DOHH2 (cell line): ENCODE data around the gene RABGAP1.

Experiments used
- H3F3A ChIP-seq: fragments of 200-600 bp; sonication (generic), shearing (Covaris generic); 2 replicates; pipeline ENCODE4 v1.6.0; 2016; ENCODE audit warnings: antibody characterized with exemption, mild to moderate bottlenecking; ENCODE audit not compliant: control insufficient read depth, insufficient read depth
- H3K27ac ChIP-seq: fragments of 200-600 bp; sonication (generic); 2 replicates; pipeline ENCODE4 v1.5.1; 2014; ENCODE audit warnings: low read depth, mild to moderate bottlenecking, low read length, moderate library complexity
- H3K27me3 ChIP-seq: fragments of 200-600 bp; sonication (generic); 2 replicates; pipeline ENCODE4 v1.6.1; 2014; ENCODE audit warnings: mild to moderate bottlenecking, low read length, mixed read lengths; ENCODE audit not compliant: control insufficient read depth
- H3K36me3 ChIP-seq: fragments of 200-600 bp; sonication (generic); 2 replicates; pipeline ENCODE4 v1.6.1; 2014; ENCODE audit warnings: mild to moderate bottlenecking, low read length, moderate library complexity, mixed read lengths; ENCODE audit not compliant: control insufficient read depth
- H3K4me1 ChIP-seq: fragments of 200-600 bp; sonication (generic); 2 replicates; pipeline ENCODE4 v1.6.1; 2014; ENCODE audit warnings: mild to moderate bottlenecking, low read length, mixed read lengths; ENCODE audit not compliant: control insufficient read depth
- H3K4me2 ChIP-seq: fragments of 200-600 bp; sonication (generic); 2 replicates; pipeline ENCODE4 v1.6.0; 2014; ENCODE audit warnings: mild to moderate bottlenecking, low read length, moderate library complexity
- H3K4me3 ChIP-seq: fragments of 200-600 bp; sonication (generic); 2 replicates; pipeline ENCODE4 v1.5.1; 2014; ENCODE audit warnings: mild to moderate bottlenecking, low read length, mixed read lengths
- H3K79me2 ChIP-seq: fragments of 200-600 bp; sonication (generic); 2 replicates; pipeline ENCODE4 v1.6.1; 2014; ENCODE audit warnings: mild to moderate bottlenecking, low read length, mixed read lengths; ENCODE audit not compliant: control insufficient read depth
- H3K9me2 ChIP-seq: fragments of 200-600 bp; sonication (generic); replicated peaks from 2 replicates; pipeline ENCODE4 v1.6.1; 2014; ENCODE audit warnings: mild to moderate bottlenecking, low read length, mixed read lengths; ENCODE audit not compliant: control insufficient read depth
- H3K9me3 ChIP-seq: fragments of 200-600 bp; sonication (generic); 2 replicates; pipeline ENCODE4 v1.6.1; 2014; ENCODE audit warnings: antibody characterized with exemption, low read length, mixed read lengths; ENCODE audit not compliant: control insufficient read depth, insufficient read depth
- H4K20me1 ChIP-seq: fragments of 200-600 bp; sonication (generic); 2 replicates; pipeline ENCODE4 v1.6.0; 2014; ENCODE audit warnings: low read depth, mild to moderate bottlenecking, antibody characterized with exemption, low read length, moderate library complexity; ENCODE audit not compliant: control insufficient read depth, insufficient read depth
- CTCF ChIP-seq: fragments of 200-600 bp; sonication (generic); IDR thresholded peaks from one replicate; pipeline ENCODE4 v1.5.1; 2014; ENCODE audit warnings: antibody characterized with exemption, mild to moderate bottlenecking, low read depth, low read length; ENCODE audit not compliant: poor library complexity, severe bottlenecking
- EZH2phosphoT487 ChIP-seq: fragments of 200-600 bp; sonication (generic); IDR thresholded peaks from 2 replicates; pipeline ENCODE4 v1.6.1; 2017; ENCODE audit warnings: borderline replicate concordance, mild to moderate bottlenecking, antibody characterized with exemption, low read length, moderate library complexity, mixed read lengths

RABGAP1 gene

GRCh38 chr9:123102375-123103113 is 161.7 kb downstream of the RABGAP1 start:
- H3K27me3 ChIP-seq: no peaks in the 10 kb centered on the region
- H3K27ac ChIP-seq: no peak overlapping the region; the same call in 1 of the 2 replicates
- peaks cover 91% of the 10 kb centered on the region for H3K36me3 ChIP-seq

GRCh38 chr9:123104807-123105206 is 164.0 kb downstream of the RABGAP1 start:
- H3K4me2 ChIP-seq: no peak overlapping the region
- H3K36me3 ChIP-seq: peaks cover 92% of the 10 kb centered on the region
- peaks cover 3% of the 10 kb centered on the region; the same call in 1 of the 2 replicates for H3K4me1 ChIP-seq
- no peaks in the 10 kb centered on the region for H3K9me3 ChIP-seq
- peaks cover 39% of the 10 kb centered on the region for H3F3A ChIP-seq
- no peak overlapping the region for H3K4me3 ChIP-seq
- H3K27me3 ChIP-seq: no peaks in the 10 kb centered on the region
- H3K27ac ChIP-seq: no peak overlapping the region
- 0 out of 2 replicates have a peak, but pooled peaks cover 7% of the 10 kb centered on the region for H4K20me1 ChIP-seq
- H3K79me2 ChIP-seq: no peaks in the 10 kb centered on the region; the same call in 1 of the 2 replicates
- H3K9me2 ChIP-seq: no peaks in the 10 kb centered on the region
- TF ChIP-seq CTCF (no peak), EZH2phosphoT487 (no peak)

More at GRCh38 chr9:123102375-123103113, 161.7 kb downstream of the RABGAP1 start:
- TF ChIP-seq CTCF: peak; percentile 55
- no peak for TF ChIP-seq EZH2phosphoT487
- no peaks in the 10 kb centered on the region for H3K9me3 ChIP-seq
- H3K4me3 ChIP-seq: no peak overlapping the region
- peaks cover 3% of the 10 kb centered on the region; the same call in 1 of the 2 replicates for H3K4me1 ChIP-seq
- H3F3A ChIP-seq: peaks cover 46% of the 10 kb centered on the region
- no peaks in the 10 kb centered on the region; the same call in 1 of the 2 replicates for H3K79me2 ChIP-seq
- H3K9me2 ChIP-seq: no peaks in the 10 kb centered on the region
- 0 out of 2 replicates have a peak, but pooled peaks cover 7% of the 10 kb centered on the region for H4K20me1 ChIP-seq
- no peak overlapping the region for H3K4me2 ChIP-seq

DNA sequence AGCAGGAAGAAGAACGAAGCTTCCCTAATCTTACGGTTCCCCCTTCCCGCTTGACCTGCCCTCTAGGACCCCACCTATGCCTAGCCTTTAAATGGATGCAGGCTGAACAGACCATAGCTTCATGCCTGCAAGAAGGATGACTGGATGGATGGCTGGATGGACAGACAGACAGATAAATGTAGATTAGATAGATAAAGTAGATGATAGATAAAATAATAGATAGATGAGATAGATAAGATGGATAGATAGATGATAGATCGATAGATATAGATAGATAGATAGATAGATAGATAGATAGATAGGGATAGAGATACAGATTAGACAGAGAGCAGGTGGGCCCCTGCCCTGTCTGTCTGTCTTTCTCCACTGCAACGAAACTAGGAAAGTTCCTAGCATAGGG is 164.7 kb downstream of the RABGAP1 start:
- Histone ChIP-seq H4K20me1 (0 out of 2 replicates have a peak, but pooled peaks cover 7% of the 10 kb centered on the region), H3K27ac (no peak overlapping the region), H3K4me2 (no peak overlapping the region), H3K4me3 (no peak overlapping the region), H3F3A (peaks cover 38% of the 10 kb centered on the region), H3K4me1 (peaks cover 3% of the 10 kb centered on the region; the same call in 1 of the 2 replicates), H3K27me3 (no peaks in the 10 kb centered on the region), H3K79me2 (no peaks in the 10 kb centered on the region; the same call in 1 of the 2 replicates), H3K9me2 (no peaks in the 10 kb centered on the region), H3K36me3 (peaks cover 93% of the 10 kb centered on the region), H3K9me3 (no peaks in the 10 kb centered on the region)
- no peak for TF ChIP-seq EZH2phosphoT487
- TF ChIP-seq CTCF: no peak
